HG03575 (cell line): ENCODE data around the gene KLRC1.
"Not testable (repeated sequence)": the region's sequence is repeated elsewhere in the genome, so short reads cannot be mapped to it uniquely, and the experiment has no call there.

Experiments used
- ATAC-seq: cut with Tn5 transposase; IDR thresholded peaks from one replicate; pipeline ENCODE4 v1.9.1; 2021; ENCODE audit not compliant: unreplicated experiment, insufficient number of reproducible peaks, low FRiP score; ENCODE audit errors: extremely low read depth

Gene KLRC1

GRCh38 chr12:10425938-10426337 is 27.2 kb downstream of the KLRC1 start:
- not testable (repeated sequence) for ATAC-seq

DNA sequence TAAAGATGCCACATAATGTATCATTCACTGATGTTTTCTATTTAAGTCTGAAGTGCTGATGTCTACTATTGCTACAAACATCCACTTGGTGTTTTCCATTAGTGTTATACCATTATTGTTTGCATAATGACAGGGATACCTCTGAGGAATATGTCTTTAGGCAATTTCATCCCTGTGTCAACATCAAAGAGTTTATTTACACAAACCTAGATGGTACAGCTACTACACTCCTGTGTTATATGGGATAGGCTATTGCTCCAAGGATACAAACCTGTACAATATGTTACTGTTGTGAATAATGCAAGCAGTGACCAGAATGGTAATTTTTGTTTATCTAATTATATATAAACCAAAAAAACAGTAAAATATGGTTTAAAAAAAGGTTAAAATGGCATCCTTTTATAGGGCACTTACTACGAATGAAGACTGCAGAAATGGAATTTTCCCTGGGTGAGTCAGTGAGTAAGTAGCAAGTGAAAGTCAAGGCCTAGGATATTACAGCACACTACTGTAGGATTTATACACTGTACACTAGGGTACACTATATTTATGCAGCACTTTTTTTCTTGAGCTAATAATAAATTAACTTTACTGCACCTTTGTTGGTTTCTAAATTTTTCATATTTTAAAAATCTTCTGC is 28.8 kb downstream of the KLRC1 start:
- ATAC-seq, result not testable (repeated sequence)

DNA sequence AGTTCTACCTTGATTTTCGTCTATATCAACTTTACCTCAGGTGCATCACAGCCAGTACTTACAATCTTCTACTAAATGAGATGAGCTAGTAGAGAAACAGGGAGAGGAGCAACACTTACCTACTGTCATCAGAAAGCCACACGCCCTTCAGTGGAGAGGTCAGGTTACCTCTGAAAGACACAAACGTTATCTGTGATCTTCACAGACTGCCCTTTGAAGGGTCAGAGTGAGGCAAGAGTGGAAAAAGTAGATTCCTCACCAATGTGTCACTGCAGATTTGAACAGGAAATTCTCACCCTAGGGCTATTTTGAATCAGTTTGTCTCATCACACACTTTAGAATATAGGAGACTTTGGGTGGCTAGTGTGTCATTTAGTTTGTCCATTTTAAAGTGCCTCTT is 31.0 kb downstream of the KLRC1 start:
- not testable (repeated sequence) for ATAC-seq

- not testable (repeated sequence) for ATAC-seq
Measured at GRCh38 chr12:10420334-10420733, 32.8 kb downstream of the KLRC1 start, which contains the start of gene KLRC3. Gene KLRC3 (minus strand): TSS chr12:10420595. CDS start chr12:10420550, 45 bp downstream.

DNA sequence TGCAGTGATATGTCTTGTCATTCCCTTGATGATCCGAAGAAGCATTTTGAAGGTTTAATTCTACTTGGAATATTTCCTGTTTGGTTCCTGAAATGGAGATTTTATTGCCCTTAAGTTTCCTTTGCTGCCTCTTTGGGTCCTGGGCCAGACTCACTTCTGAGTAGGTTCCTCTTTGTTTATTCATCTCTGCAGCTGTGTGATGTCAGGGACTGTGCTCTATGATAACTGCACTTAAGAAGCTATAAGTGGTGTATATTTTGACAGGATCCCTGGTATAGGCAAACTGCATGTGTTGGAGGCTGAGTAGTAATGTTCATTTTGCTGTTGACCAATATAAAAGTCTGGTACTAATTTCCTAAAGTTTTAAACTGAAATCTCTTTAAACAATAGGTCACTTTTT is 43.8 kb downstream of the KLRC1 start, which contains the start of gene KLRC4:
Gene KLRC4, minus strand, starts transcription at position 366 of the 400 bp plus-strand sequence. Its CDS starts 182 bp downstream, at position 184.
- no peak for ATAC-seq

DNA sequence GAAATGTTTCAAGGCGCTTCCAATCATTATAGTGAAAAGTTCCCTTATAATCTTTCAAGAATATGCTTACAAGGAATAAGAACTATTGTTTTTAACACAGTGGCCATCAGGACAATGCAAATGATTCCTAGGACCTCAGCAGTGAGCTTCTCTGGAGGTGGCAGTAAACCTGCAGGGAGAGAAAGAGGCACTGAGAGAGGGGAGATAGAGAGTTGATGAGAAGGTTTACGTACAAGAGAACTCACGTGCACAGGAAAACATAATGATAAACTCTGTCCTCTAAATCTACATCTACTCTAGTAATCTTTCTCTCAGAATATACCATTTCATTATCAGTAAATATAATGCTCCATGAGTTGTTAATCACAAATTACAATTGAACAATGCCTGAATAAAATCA is 44.3 kb downstream of the KLRC1 start:
- no peak for ATAC-seq

DNA sequence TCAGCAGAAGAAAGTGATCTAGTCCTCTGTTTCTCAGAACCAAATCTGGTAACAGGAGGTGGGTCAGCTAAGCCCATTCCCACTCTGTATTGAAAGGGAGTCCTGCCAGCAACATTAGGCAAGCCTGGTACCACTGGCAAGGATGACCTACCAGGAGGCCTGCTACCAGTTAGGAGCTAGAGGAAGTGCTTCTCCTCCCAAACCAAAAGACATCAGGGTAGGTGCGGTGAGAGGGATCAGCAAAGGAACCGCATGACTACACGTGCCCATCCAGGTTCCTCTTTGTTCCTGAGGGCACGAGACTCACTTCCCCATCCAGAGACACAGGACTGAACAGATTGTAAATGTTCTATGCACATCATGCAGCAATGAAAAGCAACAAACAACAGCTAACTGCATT is 46.5 kb downstream of the KLRC1 start:
- ATAC-seq, result no peak

- no peak for ATAC-seq
Measured at GRCh38 chr12:10405294-10405693, 47.9 kb downstream of the KLRC1 start.

GRCh38 chr12:10404798-10405197 is 48.4 kb downstream of the KLRC1 start:
- ATAC-seq, result no peak

DNA sequence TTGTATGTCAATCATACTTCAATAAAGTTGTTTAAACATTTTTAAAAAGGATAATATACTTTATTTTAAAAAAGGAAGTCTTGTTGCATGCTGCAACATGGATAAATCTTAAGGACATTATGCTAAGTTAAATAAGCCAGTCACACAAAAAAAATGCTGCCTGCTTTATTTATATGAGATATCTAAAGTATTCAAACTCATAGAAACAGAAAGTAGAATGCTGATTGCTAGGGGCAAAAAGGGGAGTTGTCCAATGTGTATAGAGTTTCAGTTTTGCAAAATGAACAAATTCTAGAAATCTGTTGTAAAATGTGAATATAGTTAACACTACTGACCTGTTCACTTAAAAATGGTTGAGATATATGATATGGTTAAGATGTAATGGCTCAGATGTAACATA is 52.3 kb downstream of the KLRC1 start:
- ATAC-seq, result no peak

GRCh38 chr12:10398168-10398567 is 55.0 kb downstream of the KLRC1 start:
- no peak for ATAC-seq

- ATAC-seq, result no peak
Measured at GRCh38 chr12:10397296-10397695, 55.9 kb downstream of the KLRC1 start.

DNA sequence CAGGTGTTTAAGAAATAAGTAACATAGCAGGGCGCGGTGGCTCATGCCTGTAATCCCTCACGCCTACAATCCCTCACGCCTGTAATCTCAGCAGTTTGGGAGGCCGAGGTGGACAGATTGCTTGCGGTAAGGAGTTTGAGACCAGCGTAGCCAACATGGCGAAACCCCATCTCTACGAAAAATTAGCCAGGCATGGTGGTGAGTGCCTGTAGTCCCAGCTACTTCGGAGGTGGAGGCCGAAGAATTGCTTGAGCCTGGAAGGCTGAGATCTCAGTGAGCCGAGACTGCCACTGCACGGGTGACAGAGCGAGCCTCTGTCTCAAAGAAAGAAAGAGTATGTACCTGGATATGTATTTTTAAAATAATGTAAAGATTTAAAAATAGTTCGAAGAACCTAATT is 57.0 kb downstream of the KLRC1 start:
- not testable (repeated sequence) for ATAC-seq
